K562 (cell line): Measurements from ENCODE around the gene CALML6. TPM values are rescaled to one million over a fixed set of nuclear protein-coding genes. Genes with fewer than 3 reads are reported as not detected.
A peak's percentile ranks its signal among the peaks of the same experiment; 100 is the strongest.

Source experiments
- ARID2 ChIP-seq: fragments of 450-650 bp; IDR thresholded peaks from 2 replicates; pipeline ENCODE4 v1.6.1; 2017; ENCODE audit warnings: antibody characterized with exemption, mild to moderate bottlenecking
- ESRRB ChIP-seq: fragments of 250-450 bp; sonication (Bioruptor Pico); IDR thresholded peaks from 2 replicates; pipeline ENCODE4 v1.5.0; 2020; ENCODE audit warnings: mild to moderate bottlenecking, moderate library complexity, borderline replicate concordance
- MCM2 ChIP-seq: fragments of 450-650 bp; IDR thresholded peaks from 2 replicates; pipeline ENCODE4 v1.6.1; 2017; ENCODE audit warnings: low read depth, mild to moderate bottlenecking
- NFIX ChIP-seq: fragments of 250-450 bp; sonication (Bioruptor Pico); IDR thresholded peaks from 2 replicates; pipeline ENCODE4 v1.4.0; 2020; ENCODE audit warnings: low read depth, mild to moderate bottlenecking, moderate library complexity
- PHF21A ChIP-seq: fragments of 450-650 bp; IDR thresholded peaks from 2 replicates; pipeline ENCODE4 v1.6.1; 2017; ENCODE audit warnings: low read depth, borderline replicate concordance
- SAFB2 ChIP-seq: fragments of 200-400 bp; formaldehyde crosslinking; IDR thresholded peaks from 2 replicates; pipeline ENCODE4 v1.6.1; 2018; ENCODE audit warnings: borderline replicate concordance, low read length, low read depth, moderate library complexity; ENCODE audit not compliant: severe bottlenecking
- TAL1 ChIP-seq: fragments of 450-650 bp; IDR thresholded peaks from 2 replicates; pipeline ENCODE4 v1.6.1; 2016; ENCODE audit warnings: mild to moderate bottlenecking
- ZC3H11A ChIP-seq: IDR thresholded peaks from 2 replicates; pipeline ENCODE4 v1.6.1; 2012; ENCODE audit warnings: low read depth, low read length, improper control_type of control experiment
- ZNF146 ChIP-seq: IDR thresholded peaks from one replicate; pipeline ENCODE4 v1.6.1; 2018; ENCODE audit warnings: missing compliant biosample characterization; ENCODE audit not compliant: unreplicated experiment
- ZNF212 ChIP-seq: fragments of 450-650 bp; formaldehyde crosslinking; IDR thresholded peaks from 2 replicates; pipeline ENCODE4 v1.4.0; 2020; ENCODE audit warnings: mild to moderate bottlenecking
- ZNF274 ChIP-seq: IDR thresholded peaks from 2 replicates; pipeline ENCODE4 v1.6.1; 2011; ENCODE audit warnings: low read depth, mild to moderate bottlenecking, low read length, moderate library complexity, borderline replicate concordance
- ZNF507 ChIP-seq: conservative IDR thresholded peaks from 2 replicates; pipeline ENCODE4 v1.6.1; 2017; ENCODE audit warnings: missing genetic modification characterization, missing compliant biosample characterization
- ZNF778 ChIP-seq: fragments of 450-650 bp; formaldehyde crosslinking; IDR thresholded peaks from 2 replicates; pipeline ENCODE4 v1.4.0; 2020; ENCODE audit warnings: mild to moderate bottlenecking, moderate library complexity
- ZSCAN29 ChIP-seq: fragments of 450-650 bp; IDR thresholded peaks from 2 replicates; pipeline ENCODE4 v1.6.1; 2017
- polyA plus RNA-seq, 8 experiments: library from polyadenylated mRNA; depleted of rRNA in 4 of 8; stranded (reverse) in 5 of 8; unstranded in 3 of 8; fragments of >200 nt; fragmentation: Nextera tagmentation in 2 of 8; fragmentation: Illumina TruSeq in 1 of 8; extraction: Ambion mirVana in 2 of 8; extraction: Trizol in 1 of 8; gene quantifications; 2 replicates each; pipeline versions ENCODE4 v1.2.1 to v1.2.3, GENCODE V29; 2011 to 2014; ENCODE audit warnings: inconsistent platforms in 1 of 8, missing spikeins in 1 of 8
- total RNA-seq, 7 experiments: library from RNA; depleted of rRNA in 6 of 7; stranded (reverse); fragments of >200 nt in 6 of 7; fragmentation: Illumina TruSeq in 2 of 7; extraction: Trizol in 2 of 7; gene quantifications; 2 replicates each; pipeline versions ENCODE4 v1.2.1 to v1.2.3, GENCODE V29; 2011 to 2021; ENCODE audit warnings: low replicate concordance in 1 of 7
- TF ChIP-seq, protein P1 (sequence below), 2 experiments: fragments of 250-450 bp in 1 of 2; fragments of 450-650 bp in 1 of 2; sonication (Bioruptor Pico) in 1 of 2; IDR thresholded peaks; 2 replicates each; pipeline versions ENCODE4 v1.6.1 to v1.8.0; 2016 to 2021; ENCODE audit warnings: mild to moderate bottlenecking in 2 of 2, moderate library complexity in 2 of 2, missing compliant biosample characterization in 1 of 2, missing genetic modification characterization in 1 of 2
- TF ChIP-seq, protein P2 (sequence below): sonication (generic); formaldehyde crosslinking; IDR thresholded peaks from 2 replicates; pipeline ENCODE4 v1.5.0; 2020; ENCODE audit warnings: missing genetic modification reagents
- TF ChIP-seq, protein P3 (sequence below): sonication (generic); formaldehyde crosslinking; IDR thresholded peaks from 2 replicates; pipeline ENCODE4 v1.8.0; 2022; ENCODE audit warnings: mild to moderate bottlenecking, low read depth, missing genetic modification reagents
- TF ChIP-seq, protein P4 (sequence below): fragments of 250-450 bp; sonication (Bioruptor Pico); IDR thresholded peaks from 2 replicates; pipeline ENCODE4 v1.4.0; 2020
- TF ChIP-seq, protein P5 (sequence below): IDR thresholded peaks from 2 replicates; pipeline ENCODE4 v1.6.1; 2016; ENCODE audit warnings: missing genetic modification characterization, missing compliant biosample characterization

The CALML6 gene
- total and polyA plus RNA-seq, 9 of the 15 experiments (the other 6 are each of a cell fraction or from before 2014, with no cell fraction given) = 0.14 TPM; not detected in 8

DNA sequence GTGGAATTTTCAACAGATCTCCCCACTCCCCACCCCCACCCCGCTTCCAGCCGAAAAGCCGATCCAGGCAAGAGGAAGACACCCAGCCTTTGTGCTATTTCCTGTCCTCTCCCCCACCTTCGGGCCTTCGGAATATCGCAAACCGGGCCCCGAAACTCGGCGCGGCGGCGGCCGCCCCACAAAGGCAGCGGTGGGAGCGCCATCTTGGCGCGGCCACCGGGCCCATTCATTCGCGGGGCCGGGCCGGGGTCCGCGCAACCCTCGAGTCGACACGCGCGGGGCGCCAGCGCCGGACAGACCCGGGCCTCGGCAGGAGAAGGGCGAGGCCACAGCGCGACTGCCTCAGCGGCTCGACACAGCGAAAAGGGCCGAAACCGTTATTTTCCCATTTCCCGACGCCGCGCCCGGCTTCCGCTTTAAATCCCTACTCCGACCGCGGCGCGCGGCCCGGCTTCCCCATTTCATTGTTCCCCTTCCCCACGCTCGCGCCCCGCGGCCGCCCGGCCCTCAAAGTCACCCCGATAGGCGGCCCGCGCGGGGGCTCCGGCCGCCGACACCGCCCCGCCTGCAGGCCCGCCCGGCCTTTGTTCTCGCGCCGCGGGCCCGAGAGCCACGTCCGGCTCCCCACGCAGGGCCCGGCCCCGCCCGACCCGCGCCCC is 25.1 kb upstream of the CALML6 start (continued):
- no peak for TF ChIP-seq ARID2
- TF ChIP-seq, protein P1, sequence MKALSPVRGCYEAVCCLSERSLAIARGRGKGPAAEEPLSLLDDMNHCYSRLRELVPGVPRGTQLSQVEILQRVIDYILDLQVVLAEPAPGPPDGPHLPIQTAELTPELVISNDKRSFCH (CRISPR knock-in tag; IDR thresholded peaks at IDR 0.05) = no peak
- TF ChIP-seq, protein P1 (tag; IDR thresholded peaks at IDR 0.05) = peak; percentile 58; the same call in 1 of the 2 replicates
- TF ChIP-seq ZSCAN29 = no peak
- no peak for TF ChIP-seq ZNF274
- no peak for TF ChIP-seq ESRRB (CRISPR knock-in tag)
- TF ChIP-seq, protein P2, sequence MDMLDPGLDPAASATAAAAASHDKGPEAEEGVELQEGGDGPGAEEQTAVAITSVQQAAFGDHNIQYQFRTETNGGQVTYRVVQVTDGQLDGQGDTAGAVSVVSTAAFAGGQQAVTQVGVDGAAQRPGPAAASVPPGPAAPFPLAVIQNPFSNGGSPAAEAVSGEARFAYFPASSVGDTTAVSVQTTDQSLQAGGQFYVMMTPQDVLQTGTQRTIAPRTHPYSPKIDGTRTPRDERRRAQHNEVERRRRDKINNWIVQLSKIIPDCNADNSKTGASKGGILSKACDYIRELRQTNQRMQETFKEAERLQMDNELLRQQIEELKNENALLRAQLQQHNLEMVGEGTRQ (CRISPR knock-in tag) = no peak
- TF ChIP-seq ZNF212 = no peak
- TF ChIP-seq ZNF507 (tag) = no peak
- no peak for TF ChIP-seq NFIX (CRISPR knock-in tag)
- TF ChIP-seq MCM2 = no peak
- TF ChIP-seq, protein P3, sequence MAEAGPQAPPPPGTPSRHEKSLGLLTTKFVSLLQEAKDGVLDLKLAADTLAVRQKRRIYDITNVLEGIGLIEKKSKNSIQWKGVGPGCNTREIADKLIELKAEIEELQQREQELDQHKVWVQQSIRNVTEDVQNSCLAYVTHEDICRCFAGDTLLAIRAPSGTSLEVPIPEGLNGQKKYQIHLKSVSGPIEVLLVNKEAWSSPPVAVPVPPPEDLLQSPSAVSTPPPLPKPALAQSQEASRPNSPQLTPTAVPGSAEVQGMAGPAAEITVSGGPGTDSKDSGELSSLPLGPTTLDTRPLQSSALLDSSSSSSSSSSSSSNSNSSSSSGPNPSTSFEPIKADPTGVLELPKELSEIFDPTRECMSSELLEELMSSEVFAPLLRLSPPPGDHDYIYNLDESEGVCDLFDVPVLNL (CRISPR knock-in tag) = no peak
- TF ChIP-seq, protein P4, sequence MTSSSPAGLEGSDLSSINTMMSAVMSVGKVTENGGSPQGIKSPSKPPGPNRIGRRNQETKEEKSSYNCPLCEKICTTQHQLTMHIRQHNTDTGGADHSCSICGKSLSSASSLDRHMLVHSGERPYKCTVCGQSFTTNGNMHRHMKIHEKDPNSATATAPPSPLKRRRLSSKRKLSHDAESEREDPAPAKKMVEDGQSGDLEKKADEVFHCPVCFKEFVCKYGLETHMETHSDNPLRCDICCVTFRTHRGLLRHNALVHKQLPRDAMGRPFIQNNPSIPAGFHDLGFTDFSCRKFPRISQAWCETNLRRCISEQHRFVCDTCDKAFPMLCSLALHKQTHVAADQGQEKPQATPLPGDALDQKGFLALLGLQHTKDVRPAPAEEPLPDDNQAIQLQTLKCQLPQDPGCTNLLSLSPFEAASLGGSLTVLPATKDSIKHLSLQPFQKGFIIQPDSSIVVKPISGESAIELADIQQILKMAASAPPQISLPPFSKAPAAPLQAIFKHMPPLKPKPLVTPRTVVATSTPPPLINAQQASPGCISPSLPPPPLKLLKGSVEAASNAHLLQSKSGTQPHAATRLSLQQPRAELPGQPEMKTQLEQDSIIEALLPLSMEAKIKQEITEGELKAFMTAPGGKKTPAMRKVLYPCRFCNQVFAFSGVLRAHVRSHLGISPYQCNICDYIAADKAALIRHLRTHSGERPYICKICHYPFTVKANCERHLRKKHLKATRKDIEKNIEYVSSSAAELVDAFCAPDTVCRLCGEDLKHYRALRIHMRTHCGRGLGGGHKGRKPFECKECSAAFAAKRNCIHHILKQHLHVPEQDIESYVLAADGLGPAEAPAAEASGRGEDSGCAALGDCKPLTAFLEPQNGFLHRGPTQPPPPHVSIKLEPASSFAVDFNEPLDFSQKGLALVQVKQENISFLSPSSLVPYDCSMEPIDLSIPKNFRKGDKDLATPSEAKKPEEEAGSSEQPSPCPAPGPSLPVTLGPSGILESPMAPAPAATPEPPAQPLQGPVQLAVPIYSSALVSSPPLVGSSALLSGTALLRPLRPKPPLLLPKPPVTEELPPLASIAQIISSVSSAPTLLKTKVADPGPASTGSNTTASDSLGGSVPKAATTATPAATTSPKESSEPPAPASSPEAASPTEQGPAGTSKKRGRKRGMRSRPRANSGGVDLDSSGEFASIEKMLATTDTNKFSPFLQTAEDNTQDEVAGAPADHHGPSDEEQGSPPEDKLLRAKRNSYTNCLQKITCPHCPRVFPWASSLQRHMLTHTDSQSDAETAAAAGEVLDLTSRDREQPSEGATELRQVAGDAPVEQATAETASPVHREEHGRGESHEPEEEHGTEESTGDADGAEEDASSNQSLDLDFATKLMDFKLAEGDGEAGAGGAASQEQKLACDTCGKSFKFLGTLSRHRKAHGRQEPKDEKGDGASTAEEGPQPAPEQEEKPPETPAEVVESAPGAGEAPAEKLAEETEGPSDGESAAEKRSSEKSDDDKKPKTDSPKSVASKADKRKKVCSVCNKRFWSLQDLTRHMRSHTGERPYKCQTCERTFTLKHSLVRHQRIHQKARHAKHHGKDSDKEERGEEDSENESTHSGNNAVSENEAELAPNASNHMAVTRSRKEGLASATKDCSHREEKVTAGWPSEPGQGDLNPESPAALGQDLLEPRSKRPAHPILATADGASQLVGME = no peak
- TF ChIP-seq ZC3H11A = no peak
- no peak for TF ChIP-seq SAFB2
- TF ChIP-seq, protein P5, sequence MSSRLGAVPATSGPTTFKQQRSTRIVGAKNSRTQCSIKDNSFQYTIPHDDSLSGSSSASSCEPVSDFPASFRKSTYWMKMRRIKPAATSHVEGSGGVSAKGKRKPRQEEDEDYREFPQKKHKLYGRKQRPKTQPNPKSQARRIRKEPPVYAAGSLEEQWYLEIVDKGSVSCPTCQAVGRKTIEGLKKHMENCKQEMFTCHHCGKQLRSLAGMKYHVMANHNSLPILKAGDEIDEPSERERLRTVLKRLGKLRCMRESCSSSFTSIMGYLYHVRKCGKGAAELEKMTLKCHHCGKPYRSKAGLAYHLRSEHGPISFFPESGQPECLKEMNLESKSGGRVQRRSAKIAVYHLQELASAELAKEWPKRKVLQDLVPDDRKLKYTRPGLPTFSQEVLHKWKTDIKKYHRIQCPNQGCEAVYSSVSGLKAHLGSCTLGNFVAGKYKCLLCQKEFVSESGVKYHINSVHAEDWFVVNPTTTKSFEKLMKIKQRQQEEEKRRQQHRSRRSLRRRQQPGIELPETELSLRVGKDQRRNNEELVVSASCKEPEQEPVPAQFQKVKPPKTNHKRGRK (tag) = no peak
- TF ChIP-seq PHF21A = no peak
- no peak for TF ChIP-seq TAL1
- TF ChIP-seq ZNF778 (CRISPR knock-in tag) = no peak
- TF ChIP-seq ZNF146 = no peak
